Activated naive CD4-positive, alpha-beta T cell (primary cell): ENCODE measurements around the gene PCNX1.
"Not testable (repeated sequence)": the region's sequence is repeated elsewhere in the genome, so short reads cannot be mapped to it uniquely, and the experiment has no call there.

Experiments
- DNase-seq, 4 experiments: peaks; one replicate each; lab custom pipeline; 2025; lab: John Stamatoyannopoulos, UW

PCNX1 gene

GRCh38 chr14:71129716-71130490, 222.6 kb downstream of the PCNX1 start:
- DNase-seq, result not testable (repeated sequence)

- no peak for DNase-seq
Observed at GRCh38 chr14:71130491-71131179, 223.4 kb downstream of the PCNX1 start.

GRCh38 chr14:71133296-71133695, 226.0 kb downstream of the PCNX1 start:
- DNase-seq, result no peak

DNA sequence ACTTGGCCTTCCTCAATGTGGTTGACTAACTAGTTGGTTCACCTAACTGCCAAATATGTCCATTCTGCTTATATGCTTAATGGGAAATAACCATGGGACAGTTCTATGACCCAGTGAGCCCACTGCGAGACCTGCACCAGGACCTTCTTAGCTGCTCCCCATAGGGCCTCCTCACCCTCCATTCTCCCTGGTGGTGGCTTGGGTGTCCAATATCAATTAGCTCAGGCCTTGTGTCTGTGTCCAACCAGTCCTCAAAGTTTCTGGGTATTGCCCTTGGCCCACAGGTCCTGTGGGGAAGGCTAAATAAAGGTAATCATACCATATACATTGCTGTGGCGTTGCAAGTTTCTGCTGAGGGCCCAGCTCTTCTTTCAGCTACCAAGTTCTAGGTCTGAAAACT, 228.2 kb downstream of the PCNX1 start:
- DNase-seq, result no peak

GRCh38 chr14:71135911-71136310, 228.7 kb downstream of the PCNX1 start:
- no peak for DNase-seq

GRCh38 chr14:71136386-71137060, 229.3 kb downstream of the PCNX1 start:
- DNase-seq, result no peak

- DNase-seq, result no peak
Observed at GRCh38 chr14:71137536-71138447, 230.5 kb downstream of the PCNX1 start.

DNA sequence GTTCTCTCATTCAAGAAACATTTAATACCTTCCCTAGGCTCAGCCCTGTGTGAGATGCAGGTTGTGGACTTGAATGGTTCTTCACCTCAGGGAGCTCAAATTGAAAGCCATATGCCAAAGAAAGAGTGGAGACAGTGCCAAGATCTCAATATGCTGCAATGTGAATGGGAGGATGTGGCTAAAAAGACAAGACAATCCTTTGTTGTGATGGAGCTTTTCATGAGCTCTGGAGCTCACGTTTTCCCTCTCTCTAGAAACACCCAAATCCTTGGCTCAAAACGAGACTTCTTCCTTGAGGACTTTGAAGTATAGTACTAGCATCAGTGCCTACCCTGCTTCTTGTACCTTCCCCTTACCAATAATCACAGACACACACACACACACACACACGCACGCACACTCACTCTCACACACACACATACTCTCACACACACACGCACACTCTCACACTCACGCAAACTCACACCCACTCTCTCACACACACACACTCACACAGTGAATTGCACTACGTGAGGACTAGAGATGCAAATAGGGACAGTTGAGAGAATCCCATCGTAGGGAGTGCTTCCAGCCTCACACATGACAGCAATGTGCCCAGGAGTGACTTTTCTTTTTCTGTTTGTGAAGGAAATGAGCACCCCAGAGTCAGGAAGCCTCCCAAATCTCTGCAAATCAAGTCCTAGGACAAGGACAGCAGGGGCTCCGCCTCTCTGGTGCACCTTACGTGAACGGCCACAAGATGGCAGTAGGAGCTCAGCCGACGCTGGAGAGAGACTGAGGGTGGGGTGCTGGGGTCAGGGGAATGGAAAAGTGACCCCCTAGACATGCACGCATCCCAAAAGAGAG, 231.4 kb downstream of the PCNX1 start:
- peak in 3 of 4 experiments; percentile 33 to 41 (median 39) for DNase-seq

- no peak for DNase-seq
Observed at GRCh38 chr14:71139294-71139946, 232.2 kb downstream of the PCNX1 start.

GRCh38 chr14:71140157-71140556, 232.9 kb downstream of the PCNX1 start:
- no peak for DNase-seq

GRCh38 chr14:71141701-71142374, 234.6 kb downstream of the PCNX1 start:
- no peak for DNase-seq

GRCh38 chr14:71142375-71143038, 235.2 kb downstream of the PCNX1 start:
- no peak for DNase-seq

DNA sequence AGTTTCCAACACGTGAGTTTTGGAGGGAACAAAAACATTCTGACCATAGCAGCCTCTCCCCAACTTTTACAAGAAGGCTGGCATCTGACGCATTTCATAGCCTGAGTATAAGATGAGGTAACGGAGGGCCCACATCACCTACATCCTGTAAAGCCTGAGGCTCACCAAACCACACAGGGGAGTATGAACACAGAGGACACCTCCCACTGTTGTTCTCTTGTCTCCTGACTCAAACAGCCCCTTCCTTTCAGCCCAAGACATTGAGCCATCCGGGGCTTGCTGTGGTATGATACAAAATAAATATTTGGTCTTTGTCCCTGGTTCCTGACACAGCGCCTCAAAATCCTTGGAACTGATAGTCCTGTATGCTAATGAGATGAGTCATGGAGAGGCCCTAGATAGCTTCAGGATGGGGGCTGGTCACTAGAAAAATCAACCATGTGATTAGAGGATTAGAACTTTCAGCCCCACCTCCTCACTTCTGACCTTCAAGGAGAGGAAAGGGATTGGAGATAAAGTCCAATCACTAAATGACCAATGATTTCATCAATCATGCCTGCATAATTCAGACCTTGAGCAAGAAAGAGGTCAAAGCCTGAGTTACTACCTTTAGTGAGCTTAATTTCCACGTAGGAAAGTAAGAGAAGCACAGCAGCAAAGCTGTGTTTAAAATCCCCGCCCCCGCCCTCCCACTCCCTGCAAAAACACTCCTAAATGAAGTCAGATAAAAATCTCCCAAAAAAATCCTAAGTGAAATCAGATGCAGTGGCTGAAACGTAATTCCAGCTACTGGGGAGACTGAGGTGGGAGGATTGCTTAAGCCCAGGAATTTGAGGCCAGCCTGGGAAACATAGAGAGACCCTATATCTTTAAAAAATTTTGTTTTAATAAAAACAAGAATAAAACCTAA, 236.4 kb downstream of the PCNX1 start:
- no peak for DNase-seq

DNA sequence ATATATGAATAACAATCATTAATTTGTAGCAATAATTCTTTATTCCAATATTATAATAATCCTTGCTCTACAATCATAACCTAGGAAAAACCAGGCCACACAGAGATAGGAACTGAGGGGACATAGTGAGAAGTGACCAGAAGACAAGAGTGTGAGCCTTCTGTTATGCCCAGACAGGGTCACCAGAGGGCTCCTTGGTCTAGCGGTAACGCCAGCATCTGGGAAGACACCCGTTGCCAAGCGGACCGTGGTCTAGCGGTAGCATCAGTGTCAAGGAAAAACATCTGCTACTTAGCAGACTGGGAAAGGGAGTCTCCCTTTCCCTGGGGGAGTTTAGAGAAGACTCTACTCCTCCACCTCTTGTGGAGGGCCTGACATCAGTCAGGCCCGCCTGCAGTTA, 240.1 kb downstream of the PCNX1 start:
- not testable (repeated sequence) for DNase-seq

GRCh38 chr14:71148627-71149026, 241.4 kb downstream of the PCNX1 start:
- no peak for DNase-seq

DNA sequence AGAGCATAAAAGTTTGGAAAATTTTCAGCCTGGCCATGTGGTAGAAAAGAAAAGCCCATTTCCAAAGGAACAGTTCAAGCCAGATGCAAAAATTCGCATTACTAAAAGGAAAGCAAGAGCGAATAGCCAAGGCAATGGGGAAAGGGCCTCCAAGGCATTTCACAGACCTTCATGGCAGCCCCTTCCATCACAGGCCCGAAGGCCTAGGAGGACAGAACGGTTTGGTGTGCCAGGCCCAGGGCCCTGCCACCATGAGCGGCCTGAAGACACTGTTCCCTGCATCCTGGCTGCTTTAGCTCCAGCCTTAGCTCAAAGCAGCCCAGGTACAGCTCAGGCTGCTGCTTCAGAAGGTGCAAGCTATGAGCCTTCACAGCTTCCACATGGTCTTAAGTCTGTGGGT, 243.5 kb downstream of the PCNX1 start:
- DNase-seq, result no peak

GRCh38 chr14:71155743-71156142, 248.5 kb downstream of the PCNX1 start:
- DNase-seq, result no peak
